HL-60/S4 treated with retinoic acid at 250 ng/mL for 4 days and 3 days (cell line): Measurements from ENCODE around the gene SYT12.

Source experiments
- in situ Hi-C: fragments of 300-500 bp; cut with MboI; formaldehyde crosslinking; loops from 2 replicates; pipeline ENCODE4 v1.7.0; 2022; ENCODE audit warnings: low sequenced_read_pairs

The SYT12 gene

GRCh38 chr11:67095214-67095507 lies 72.2 kb downstream of the SYT12 start:
- in situ Hi-C loops = no loop called here

GRCh38 chr11:67098799-67099429 lies 76.0 kb downstream of the SYT12 start:
- in situ Hi-C loops = no loop called here

GRCh38 chr11:67099831-67100324 lies 76.9 kb downstream of the SYT12 start:
- in situ Hi-C loops = no loop called here
